ENCODE results near the gene CLTB. TPM values are rescaled to one million over a fixed set of nuclear protein-coding genes. Genes with fewer than 3 reads are reported as not detected.
A peak's percentile ranks its signal among the peaks of the same experiment; 100 is the strongest.

Gene CLTB
- total and polyA plus RNA-seq, 2 of the 13 experiments (the other 11 are each of a cell fraction or from before 2014, with no cell fraction given) = 23.3 to 33.8 TPM

GRCh38 chr5:176355400-176356178 is 60.8 kb downstream of the CLTB start:
- Histone ChIP-seq H3K36me3 (replicated peaks in 1 of 2; ENCODE audit: control insufficient read depth in 1 of 2, insufficient read depth in 2 of 2, low read length in 2 of 2) (peaks cover 25 to 74% of the 10 kb centered on the region in 2 experiments), H3K27me3 (ENCODE audit: control insufficient read depth in 1 of 2, insufficient read depth in 2 of 2, low read length in 2 of 2) (no peaks in the 10 kb centered on the region), H3K9ac (ENCODE audit: insufficient read depth, low read depth, low read length) (no peak overlapping the region), H3K4me3 (replicated peaks in 1 of 3; ENCODE audit: insufficient read depth in 1 of 3, low read depth in 2 of 3, low read length in 3 of 3) (no peak overlapping the region), H2AFZ (ENCODE audit: low read length) (no peak overlapping the region), H4K20me1 (ENCODE audit: insufficient read depth, low read length) (peaks cover 18% of the 10 kb centered on the region), H3K79me2 (ENCODE audit: insufficient read depth, low read length) (peaks cover 55% of the 10 kb centered on the region), H3K27ac (ENCODE audit: extremely low read length, insufficient read depth, low read length) (no peak overlapping the region), H3K4me2 (ENCODE audit: low read depth, low read length) (no peak overlapping the region), H3K4me1 (ENCODE audit: insufficient read depth, low read length) (peaks cover 21% of the 10 kb centered on the region), H3K9me3 (ENCODE audit: low read length) (no peaks in the 10 kb centered on the region)
- WGBS (ENCODE audit: low lambda C conversion rate) = 95% methylated on average over 16 of the region's 16 CpGs
- no TSS peak for BruUV-seq (replicated peaks)
- CTCF ChIA-PET (ENCODE audit: low intra/inter-chr PET ratio, low total read pairs) = no interaction called here
- POLR2A ChIA-PET = no interaction called here
- ATAC-seq = peak; percentile 65
- no peak for DNase-seq (ENCODE audit: low spot score)
- TF ChIP-seq ZBTB33 (CRISPR knock-in tag; IDR thresholded peaks at IDR 0.05) = peak; percentile 56; the same call in 1 of the 2 replicates
- peak; percentile 59; the same call in 1 of the 2 replicates for TF ChIP-seq ZNF768 (CRISPR knock-in tag; IDR thresholded peaks at IDR 0.05)
- no peak for TF ChIP-seq FOXA3 (CRISPR knock-in tag; IDR thresholded peaks at IDR 0.05)
- no peak for TF ChIP-seq DPF2 (CRISPR knock-in tag; IDR thresholded peaks at IDR 0.05; ENCODE audit: borderline replicate concordance, low read depth)
- TF ChIP-seq ZNF720 (CRISPR knock-in tag; IDR thresholded peaks at IDR 0.05) = no peak
- TF ChIP-seq, protein P1, sequence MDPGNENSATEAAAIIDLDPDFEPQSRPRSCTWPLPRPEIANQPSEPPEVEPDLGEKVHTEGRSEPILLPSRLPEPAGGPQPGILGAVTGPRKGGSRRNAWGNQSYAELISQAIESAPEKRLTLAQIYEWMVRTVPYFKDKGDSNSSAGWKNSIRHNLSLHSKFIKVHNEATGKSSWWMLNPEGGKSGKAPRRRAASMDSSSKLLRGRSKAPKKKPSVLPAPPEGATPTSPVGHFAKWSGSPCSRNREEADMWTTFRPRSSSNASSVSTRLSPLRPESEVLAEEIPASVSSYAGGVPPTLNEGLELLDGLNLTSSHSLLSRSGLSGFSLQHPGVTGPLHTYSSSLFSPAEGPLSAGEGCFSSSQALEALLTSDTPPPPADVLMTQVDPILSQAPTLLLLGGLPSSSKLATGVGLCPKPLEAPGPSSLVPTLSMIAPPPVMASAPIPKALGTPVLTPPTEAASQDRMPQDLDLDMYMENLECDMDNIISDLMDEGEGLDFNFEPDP (CRISPR knock-in tag; conservative IDR thresholded peaks at IDR 0.05) = no peak
- TF ChIP-seq ZBTB21 (CRISPR knock-in tag; IDR thresholded peaks at IDR 0.05) = no peak
- no peak for FAIRE-seq
- in situ Hi-C loops (cut with HindIII; ENCODE audit: extremely low pct_ligation_motif_present, low pct_unique_long_range_greater_than_20kb) (no loop called here), intact Hi-C loops (cut with micrococcal nuclease; ENCODE audit: unreplicated experiment) (no loop called here)

Data from HepG2 (cell line).